ENCODE results near the gene SPTBN1. TPM values are rescaled to one million over a fixed set of nuclear protein-coding genes. Genes with fewer than 3 reads are reported as not detected.
"Not testable (repeated sequence)": the region's sequence is repeated elsewhere in the genome, so short reads cannot be mapped to it uniquely, and the experiment has no call there.

The SPTBN1 gene
- total and polyA plus RNA-seq, 3 donors from 2014 or later: 143 to 366 (median 278) TPM

DNA sequence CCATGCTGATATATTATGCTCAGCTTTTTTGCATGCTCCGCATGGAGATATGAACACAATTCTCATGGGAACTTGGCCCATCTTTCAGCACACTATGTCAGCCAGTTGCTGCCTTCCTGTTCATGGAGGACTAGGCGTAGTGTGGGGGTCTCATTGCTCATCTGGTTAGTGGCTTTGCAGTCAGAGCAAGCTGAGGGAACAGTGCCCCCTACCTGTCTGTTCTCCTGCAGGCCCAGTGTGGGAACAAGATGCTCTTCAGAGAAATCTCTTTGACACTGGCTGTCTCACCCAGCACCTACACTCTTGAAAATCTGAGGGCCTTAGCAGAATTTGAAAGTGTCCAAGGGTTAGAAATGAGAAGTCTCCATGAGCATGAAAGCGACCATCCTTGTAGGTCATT lies 47.1 kb downstream of the SPTBN1 start:
- 63 to 75% methylated on average over 3 of the region's 3 CpGs for WGBS, 2 donors
- intact Hi-C loops (cut with DNase I; ENCODE audit: low total_unique reads): no loop called here
- H3K4me1 ChIP-seq: peaks cover 47% of the 10 kb centered on the region

DNA sequence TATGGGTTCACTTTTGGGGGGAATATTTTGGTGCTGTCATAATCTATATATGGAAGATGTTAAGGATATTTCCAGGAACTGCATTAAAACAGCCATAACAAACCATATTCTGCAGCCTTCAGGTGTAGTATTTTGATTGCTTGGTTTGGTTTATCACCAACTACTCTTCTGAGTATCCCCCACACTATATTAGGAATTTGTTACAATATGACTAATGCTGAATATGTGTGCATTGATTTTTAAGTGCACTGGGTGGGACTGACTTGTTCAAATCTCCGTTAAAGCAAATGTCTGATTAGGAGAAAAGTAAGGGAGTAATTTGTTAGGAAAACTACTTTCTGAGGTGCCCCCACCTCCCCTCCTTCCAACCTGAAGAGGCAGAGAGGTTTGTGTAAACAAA lies 47.7 kb downstream of the SPTBN1 start:
- TF ChIP-seq POLR2A (IDR thresholded peaks at IDR 0.05): no peak
- TF ChIP-seq, protein P1, sequence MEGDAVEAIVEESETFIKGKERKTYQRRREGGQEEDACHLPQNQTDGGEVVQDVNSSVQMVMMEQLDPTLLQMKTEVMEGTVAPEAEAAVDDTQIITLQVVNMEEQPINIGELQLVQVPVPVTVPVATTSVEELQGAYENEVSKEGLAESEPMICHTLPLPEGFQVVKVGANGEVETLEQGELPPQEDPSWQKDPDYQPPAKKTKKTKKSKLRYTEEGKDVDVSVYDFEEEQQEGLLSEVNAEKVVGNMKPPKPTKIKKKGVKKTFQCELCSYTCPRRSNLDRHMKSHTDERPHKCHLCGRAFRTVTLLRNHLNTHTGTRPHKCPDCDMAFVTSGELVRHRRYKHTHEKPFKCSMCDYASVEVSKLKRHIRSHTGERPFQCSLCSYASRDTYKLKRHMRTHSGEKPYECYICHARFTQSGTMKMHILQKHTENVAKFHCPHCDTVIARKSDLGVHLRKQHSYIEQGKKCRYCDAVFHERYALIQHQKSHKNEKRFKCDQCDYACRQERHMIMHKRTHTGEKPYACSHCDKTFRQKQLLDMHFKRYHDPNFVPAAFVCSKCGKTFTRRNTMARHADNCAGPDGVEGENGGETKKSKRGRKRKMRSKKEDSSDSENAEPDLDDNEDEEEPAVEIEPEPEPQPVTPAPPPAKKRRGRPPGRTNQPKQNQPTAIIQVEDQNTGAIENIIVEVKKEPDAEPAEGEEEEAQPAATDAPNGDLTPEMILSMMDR (IDR thresholded peaks at IDR 0.05): no peak
- Histone ChIP-seq H3K27ac (no peak overlapping the region), H3K27me3 (no peaks in the 10 kb centered on the region), H3K36me3 (ENCODE audit: low read depth, missing control alignments) (no peaks in the 10 kb centered on the region), H3K4me3 (no peak overlapping the region), H3K9me3 (no peaks in the 10 kb centered on the region), H3K4me1 (peaks cover 49% of the 10 kb centered on the region)
- no peak for DNase-seq
- intact Hi-C loops (cut with DNase I; ENCODE audit: low total_unique reads): no loop called here
- 38 to 45% methylated on average over 1 of the region's 1 CpG for WGBS, 2 donors

More for the DNA sequence above, 47.1 kb downstream of the SPTBN1 start:
- TF ChIP-seq POLR2A (IDR thresholded peaks at IDR 0.05): no peak
- TF ChIP-seq, protein P1 (IDR thresholded peaks at IDR 0.05): peak; percentile 17 to 31 (median 24)
- H3K27ac ChIP-seq: no peak overlapping the region
- H3K4me3 ChIP-seq: no peak overlapping the region
- no peaks in the 10 kb centered on the region for H3K36me3 ChIP-seq (ENCODE audit: low read depth, missing control alignments)
- H3K9me3 ChIP-seq: no peaks in the 10 kb centered on the region
- H3K27me3 ChIP-seq: no peaks in the 10 kb centered on the region
- DNase-seq: peak; percentile 46

DNA sequence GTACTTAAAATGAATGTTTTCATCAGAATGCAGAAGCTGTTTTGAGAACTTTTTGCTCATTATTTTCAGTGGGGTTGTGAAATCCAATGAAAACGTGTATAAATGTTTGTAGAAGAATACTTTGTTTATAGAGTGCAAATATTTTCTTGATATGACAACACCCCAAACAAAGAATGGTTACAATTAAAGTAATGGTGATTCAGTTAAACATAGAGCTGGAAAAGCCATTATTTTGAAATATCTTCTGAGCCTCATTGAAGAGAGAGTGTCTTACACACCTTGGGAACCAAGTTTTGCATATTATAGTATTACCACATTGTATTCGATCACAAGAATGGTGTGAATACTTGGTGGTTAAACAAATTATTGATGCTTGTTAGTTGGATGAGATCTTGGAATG lies 48.7 kb downstream of the SPTBN1 start:
- no peak for TF ChIP-seq POLR2A (IDR thresholded peaks at IDR 0.05)
- TF ChIP-seq, protein P1 (IDR thresholded peaks at IDR 0.05): no peak
- Histone ChIP-seq H3K36me3 (ENCODE audit: low read depth, missing control alignments) (no peaks in the 10 kb centered on the region), H3K27me3 (no peaks in the 10 kb centered on the region), H3K27ac (no peak overlapping the region), H3K4me1 (peaks cover 49% of the 10 kb centered on the region), H3K9me3 (no peaks in the 10 kb centered on the region), H3K4me3 (no peak overlapping the region)
- intact Hi-C loops (cut with DNase I; ENCODE audit: low total_unique reads): no loop called here
- 49 to 51% methylated on average over 2 of the region's 2 CpGs for WGBS, 2 donors
- no peak for DNase-seq

DNA sequence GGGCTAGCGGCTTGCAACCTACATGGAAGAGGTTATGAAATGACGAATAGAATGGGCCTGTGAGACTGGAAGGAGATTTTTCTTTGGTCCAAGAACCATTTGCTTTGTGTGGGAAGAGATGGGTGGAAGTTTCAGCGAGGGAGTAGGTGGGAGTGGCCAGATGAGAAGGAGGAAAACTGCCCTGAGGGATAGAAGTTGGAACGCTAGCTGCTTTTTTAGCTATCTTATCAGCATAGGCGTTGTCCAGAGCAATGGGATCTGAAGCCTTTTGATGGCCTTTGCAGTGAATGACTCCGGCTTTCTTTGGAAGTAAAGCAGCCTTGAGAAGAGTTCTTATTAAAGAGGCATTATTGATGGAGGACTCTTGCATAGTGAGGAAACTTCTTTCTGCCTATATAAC lies 52.4 kb downstream of the SPTBN1 start:
- Histone ChIP-seq H3K27me3 (no peaks in the 10 kb centered on the region), H3K9me3 (no peaks in the 10 kb centered on the region), H3K4me3 (no peak overlapping the region), H3K36me3 (ENCODE audit: low read depth, missing control alignments) (no peaks in the 10 kb centered on the region), H3K27ac (peak overlapping the region; percentile 54 to 66), H3K4me1 (peaks cover 53% of the 10 kb centered on the region)
- 36 to 56% methylated on average over 6 of the region's 6 CpGs for WGBS, 2 donors
- TF ChIP-seq POLR2A (IDR thresholded peaks at IDR 0.05): no peak
- TF ChIP-seq, protein P1 (IDR thresholded peaks at IDR 0.05): no peak
- peak; percentile 65 for DNase-seq
- intact Hi-C loops (cut with DNase I; ENCODE audit: low total_unique reads): no loop called here

DNA sequence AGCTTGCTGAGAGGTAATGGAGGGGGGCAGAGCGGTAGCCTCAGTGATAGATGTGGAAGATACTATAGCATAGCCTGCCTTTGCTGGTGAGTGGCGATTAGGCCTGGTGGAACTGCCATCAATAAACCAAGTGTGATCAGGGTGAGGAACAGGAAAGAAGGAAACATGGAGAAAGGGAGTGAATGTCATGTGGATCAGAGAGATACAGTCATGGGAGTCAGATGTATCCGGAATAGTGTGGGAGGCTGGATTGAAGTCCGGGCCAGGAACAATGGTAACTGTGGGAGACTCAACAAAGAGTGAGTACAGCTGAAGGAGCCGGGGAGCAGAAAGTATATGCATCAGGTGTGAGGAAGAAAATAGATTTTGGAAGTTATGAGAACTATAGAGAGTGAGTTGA lies 52.9 kb downstream of the SPTBN1 start:
- DNase-seq; H3K27me3 ChIP-seq; H3K4me3 ChIP-seq; H3K9me3 ChIP-seq; H3K36me3 ChIP-seq (ENCODE audit: low read depth, missing control alignments); intact Hi-C loops (cut with DNase I; ENCODE audit: low total_unique reads): not testable (repeated sequence)
- Histone ChIP-seq H3K4me1 (peaks cover 48% of the 10 kb centered on the region), H3K27ac (peak overlapping the region; percentile 21 to 54)
- WGBS, 2 donors: 60 to 64% methylated on average over 5 of the region's 5 CpGs
